Mucosa of descending colon (tissue), 3 donors: Measurements from ENCODE around the gene BPHL. TPM values are rescaled to one million over a fixed set of nuclear protein-coding genes. Genes with fewer than 3 reads are reported as not detected.
"Not testable (repeated sequence)": the region's sequence is repeated elsewhere in the genome, so short reads cannot be mapped to it uniquely, and the experiment has no call there.

ENCODE experiments used
- ATAC-seq: fragments of 200-7000 bp; cut with Tn5 transposase; one replicate; pipeline ENCODE4 v1.9.1; 2020; ENCODE audit warnings: mild to moderate bottlenecking, moderate library complexity
- DNase-seq, 3 donors: peaks; one replicate each; pipeline ENCODE4 v3.0.0-alpha.2; 2020
- H3K36me3 ChIP-seq: fragments of 200-600 bp; one replicate; pipeline ENCODE4 v1.8.0; 2021; ENCODE audit warnings: low read depth, mild to moderate bottlenecking
- H3K4me1 ChIP-seq: fragments of 200-600 bp; one replicate; pipeline ENCODE4 v1.8.0; 2021; ENCODE audit warnings: low read depth, mild to moderate bottlenecking
- H3K4me3 ChIP-seq: fragments of 200-600 bp; one replicate; pipeline ENCODE4 v1.8.0; 2021; ENCODE audit warnings: mild to moderate bottlenecking
- H3K9me3 ChIP-seq: fragments of 200-600 bp; one replicate; pipeline ENCODE4 v1.8.0; 2021; ENCODE audit warnings: mild to moderate bottlenecking
- CTCF ChIP-seq: fragments of 200-600 bp; IDR thresholded peaks from one replicate; pipeline ENCODE4 v1.8.0; 2022; ENCODE audit warnings: antibody characterized with exemption, mild to moderate bottlenecking
- intact Hi-C, 2 donors: fragments of 100-400 bp; cut with DNase I in 1 of 2; cut with micrococcal nuclease in 1 of 2; formaldehyde crosslinking; loops; one replicate each; pipeline versions ENCODE4 v1.11.0 to v1.11.1; 2022; cut with DNase I, micrococcal nuclease
- total RNA-seq, 3 donors: library from RNA; stranded (reverse); fragmentation: NEBNext Ultra II Directional in 2 of 3; extraction: Animal tissue kit (Norgen Biotek cat#: 25700) in 2 of 3; gene quantifications; one replicate each; pipeline versions ENCODE4 v1.2.1 to v1.2.4, GENCODE V29; 2021 to 2023
- donor health status: DM: no; HTN: no; CAD: no; lungs with moderate emphysema.
- donor health status: DM: no; HTN: no; CAD: no.
- donor health status: DM: no; HTN: yes; CAD: no.

BPHL gene
- total RNA-seq, 3 donors from 2014 or later, result 17.6 to 30.7 (median 30.0) TPM

DNA sequence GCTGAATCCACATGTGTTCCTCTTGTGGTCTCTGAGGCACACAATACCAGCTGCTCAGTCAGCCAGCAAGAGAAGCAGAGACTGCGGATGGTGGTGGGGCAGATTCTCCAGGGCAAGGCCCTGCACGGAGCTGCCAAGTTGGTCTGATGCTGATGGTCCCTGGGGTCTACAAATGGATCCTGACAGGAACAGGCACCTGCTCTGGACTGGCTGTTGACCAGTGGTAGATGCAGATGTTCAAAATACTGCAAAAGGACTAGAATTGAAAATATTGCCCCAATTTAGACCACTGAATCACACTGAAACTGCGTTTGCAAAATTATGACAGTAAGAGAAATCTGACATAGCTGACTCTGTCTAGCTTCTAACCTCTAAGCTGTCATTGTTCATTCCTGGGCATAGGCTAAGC is 68.5 kb downstream of the BPHL start:
- DNase-seq (no peak), ATAC-seq (no peak)
- Histone ChIP-seq H3K9me3 (no peaks in the 10 kb centered on the region), H3K4me1 (no peaks in the 10 kb centered on the region), H3K4me3 (no peak overlapping the region), H3K36me3 (no peaks in the 10 kb centered on the region)
- no peak for TF ChIP-seq CTCF
- intact Hi-C loops, result no loop called here

DNA sequence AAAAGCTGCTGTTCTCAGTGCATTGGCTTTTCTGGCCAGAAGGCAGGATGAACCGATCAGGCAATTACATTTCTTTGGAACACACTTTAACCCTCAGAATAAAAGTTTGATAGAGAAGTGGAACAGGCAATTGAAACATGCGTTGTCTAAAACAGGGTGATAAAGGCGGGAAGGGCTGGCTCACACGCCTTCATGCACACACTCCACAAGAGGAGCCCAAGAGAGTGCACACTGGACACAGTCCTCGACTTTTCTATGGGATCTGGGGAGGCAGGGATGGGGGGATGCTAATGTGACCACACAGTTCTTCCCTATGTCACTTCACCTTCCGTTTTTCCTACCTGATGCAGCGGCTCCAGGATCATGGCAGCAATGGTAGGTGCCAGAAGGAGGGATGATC is 69.8 kb downstream of the BPHL start:
- Histone ChIP-seq H3K4me1 (no peaks in the 10 kb centered on the region), H3K4me3 (no peak overlapping the region), H3K9me3 (no peaks in the 10 kb centered on the region), H3K36me3 (no peaks in the 10 kb centered on the region)
- intact Hi-C loops, result no loop called here
- ATAC-seq (no peak), DNase-seq (no peak)
- no peak for TF ChIP-seq CTCF

DNA sequence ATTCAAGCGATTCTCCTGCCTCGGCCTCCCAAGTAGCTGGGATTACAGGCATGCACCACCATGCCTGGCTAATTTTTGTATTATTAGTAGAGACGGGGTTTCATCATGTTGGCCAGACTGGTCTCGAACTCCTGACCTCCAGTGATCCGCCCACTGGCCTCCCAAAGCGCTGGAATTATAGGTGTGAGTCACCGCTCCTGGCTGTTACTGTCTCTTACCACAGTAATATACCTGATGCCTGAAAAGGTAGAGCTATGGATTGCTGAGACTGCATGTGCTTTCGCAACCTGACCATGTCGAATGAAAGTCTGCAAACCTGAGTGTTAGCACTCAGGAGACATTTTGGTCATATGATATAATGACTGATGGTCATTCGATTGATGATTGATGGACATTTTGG is 70.7 kb downstream of the BPHL start:
- H3K4me1 ChIP-seq, ATAC-seq, DNase-seq, intact Hi-C loops, H3K36me3 ChIP-seq, H3K9me3 ChIP-seq, H3K4me3 ChIP-seq: not testable (repeated sequence)

GRCh38 chr6:3190056-3190455 is 71.5 kb downstream of the BPHL start:
- DNase-seq, result no peak

DNA sequence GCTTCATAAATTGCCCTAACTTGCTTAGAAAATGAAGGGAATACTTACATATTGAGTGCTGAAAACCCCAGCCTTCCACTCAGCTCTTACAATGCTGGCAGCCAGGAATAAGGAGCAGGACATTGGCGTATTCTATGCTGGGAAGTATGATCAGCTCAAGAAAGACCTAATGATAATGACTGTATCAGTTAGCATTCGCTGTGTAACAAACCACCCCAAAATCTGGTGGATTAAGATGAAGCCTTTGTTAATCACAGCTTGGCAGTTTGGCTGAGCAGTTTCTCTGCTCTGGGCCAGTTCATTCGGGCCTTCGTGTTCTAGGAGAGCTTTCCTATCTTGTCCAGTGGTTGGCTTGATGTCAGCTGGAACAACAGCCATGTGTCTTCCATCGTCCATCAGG is 72.3 kb downstream of the BPHL start:
- no peak for ATAC-seq
- TF ChIP-seq CTCF, result no peak
- intact Hi-C loops, result no loop called here
- H3K36me3 ChIP-seq, result no peaks in the 10 kb centered on the region
- no peak overlapping the region for H3K4me3 ChIP-seq
- no peaks in the 10 kb centered on the region for H3K4me1 ChIP-seq
- no peak for DNase-seq
- no peaks in the 10 kb centered on the region for H3K9me3 ChIP-seq

More at GRCh38 chr6:3190056-3190455, 71.5 kb downstream of the BPHL start:
- no peaks in the 10 kb centered on the region for H3K9me3 ChIP-seq
- H3K4me1 ChIP-seq, result no peaks in the 10 kb centered on the region
- intact Hi-C loops, result no loop called here
- no peak for TF ChIP-seq CTCF
- no peaks in the 10 kb centered on the region for H3K36me3 ChIP-seq
- no peak overlapping the region for H3K4me3 ChIP-seq
- no peak for ATAC-seq

GRCh38 chr6:3193102-3193849 is 74.8 kb downstream of the BPHL start:
- DNase-seq (no peak), ATAC-seq (no peak)
- Histone ChIP-seq H3K36me3 (no peaks in the 10 kb centered on the region), H3K4me1 (no peaks in the 10 kb centered on the region), H3K4me3 (no peak overlapping the region), H3K9me3 (no peaks in the 10 kb centered on the region)
- no peak for TF ChIP-seq CTCF
- intact Hi-C loops, result no loop called here
